A673 (cell line): Measurements from ENCODE around the gene NDUFC1. TPM values are rescaled to one million over a fixed set of nuclear protein-coding genes. Genes with fewer than 3 reads are reported as not detected.

Source experiments
- BruUV-seq: library from RNA; stranded (reverse); fragments of 400-500 nt; replicated peaks from 2 replicates; lab custom pipeline; 2021; lab: Mats Ljungman, UMichigan
- CTCF ChIA-PET: fragments of 300-600 bp; sonication (Branson Sonifier 250); formaldehyde crosslinking; loops from one replicate; lab custom pipeline; 2022; ENCODE audit warnings: antibody characterized with exemption; lab: Charles Lee
- POLR2A ChIA-PET: fragments of 300-600 bp; sonication (Branson Sonifier 250); formaldehyde crosslinking; loops from one replicate; lab custom pipeline; 2022; ENCODE audit warnings: antibody characterized with exemption; ENCODE audit not compliant: low non-redundant PET; lab: Charles Lee
- DNase-seq: peaks from one replicate; pipeline ENCODE4 v3.0.0-alpha.2; 2015; ENCODE audit warnings: low spot score
- H3K27ac ChIP-seq: fragments of 200-600 bp; sonication (generic); 2 replicates; pipeline ENCODE4 v1.5.1; 2016; ENCODE audit warnings: mixed run types, low read depth, mild to moderate bottlenecking, mixed read lengths, antibody characterized with exemption, low read length; ENCODE audit not compliant: poor library complexity, severe bottlenecking
- H3K27me3 ChIP-seq: fragments of 200-600 bp; sonication (generic); replicated peaks from 2 replicates; pipeline ENCODE4 v1.6.1; 2017; ENCODE audit warnings: mixed run types, low read depth, mild to moderate bottlenecking, mixed read lengths, antibody characterized with exemption, low read length; ENCODE audit not compliant: insufficient read depth, poor library complexity
- H3K36me3 ChIP-seq: fragments of 200-600 bp; sonication (generic); 2 replicates; pipeline ENCODE4 v1.6.1; 2016; ENCODE audit warnings: mixed run types, mild to moderate bottlenecking, mixed read lengths, antibody characterized with exemption, low read length; ENCODE audit not compliant: insufficient read depth, poor library complexity, severe bottlenecking
- H3K4me1 ChIP-seq: fragments of 200-600 bp; sonication (generic); 2 replicates; pipeline ENCODE4 v1.6.1; 2017; ENCODE audit warnings: mixed run types, mild to moderate bottlenecking, mixed read lengths, antibody characterized with exemption, low read length; ENCODE audit not compliant: insufficient read depth, poor library complexity, severe bottlenecking
- H3K4me3 ChIP-seq: fragments of 200-600 bp; sonication (generic); 2 replicates; pipeline ENCODE4 v1.5.1; 2016; ENCODE audit warnings: low read depth, mixed run types, mild to moderate bottlenecking, mixed read lengths, low read length; ENCODE audit not compliant: poor library complexity, severe bottlenecking
- H3K9me3 ChIP-seq: fragments of 200-600 bp; sonication (generic); 2 replicates; pipeline ENCODE4 v1.6.1; 2016; ENCODE audit warnings: mixed run types, low read depth, mild to moderate bottlenecking, mixed read lengths, antibody characterized with exemption, low read length; ENCODE audit not compliant: poor library complexity, severe bottlenecking
- EZH2 ChIP-seq: fragments of 200-600 bp; sonication (generic); IDR thresholded peaks from 2 replicates; pipeline ENCODE4 v1.6.1; 2017; ENCODE audit warnings: borderline replicate concordance, low read depth, mild to moderate bottlenecking, mixed read lengths, antibody characterized with exemption, low read length; ENCODE audit not compliant: poor library complexity, severe bottlenecking
- intact Hi-C: fragments of 100-400 bp; cut with micrococcal nuclease; formaldehyde crosslinking; loops from one replicate; pipeline ENCODE4 v1.10.0; 2022; ENCODE audit not compliant: unreplicated experiment
- total RNA-seq: library from RNA; stranded (reverse); gene quantifications from 2 replicates; pipeline ENCODE4 v1.2.3, GENCODE V29; 2021
- TF ChIP-seq, protein P1 (sequence below): fragments of 300-800, 200-600 bp; sonication (generic); conservative IDR thresholded peaks from 2 replicates; pipeline ENCODE4 v1.5.1; 2017; ENCODE audit warnings: low read depth, mild to moderate bottlenecking, antibody characterized with exemption, low read length, moderate library complexity, mixed read lengths

Gene NDUFC1
- total RNA-seq, 1 experiment from 2014 or later: 116 TPM

DNA sequence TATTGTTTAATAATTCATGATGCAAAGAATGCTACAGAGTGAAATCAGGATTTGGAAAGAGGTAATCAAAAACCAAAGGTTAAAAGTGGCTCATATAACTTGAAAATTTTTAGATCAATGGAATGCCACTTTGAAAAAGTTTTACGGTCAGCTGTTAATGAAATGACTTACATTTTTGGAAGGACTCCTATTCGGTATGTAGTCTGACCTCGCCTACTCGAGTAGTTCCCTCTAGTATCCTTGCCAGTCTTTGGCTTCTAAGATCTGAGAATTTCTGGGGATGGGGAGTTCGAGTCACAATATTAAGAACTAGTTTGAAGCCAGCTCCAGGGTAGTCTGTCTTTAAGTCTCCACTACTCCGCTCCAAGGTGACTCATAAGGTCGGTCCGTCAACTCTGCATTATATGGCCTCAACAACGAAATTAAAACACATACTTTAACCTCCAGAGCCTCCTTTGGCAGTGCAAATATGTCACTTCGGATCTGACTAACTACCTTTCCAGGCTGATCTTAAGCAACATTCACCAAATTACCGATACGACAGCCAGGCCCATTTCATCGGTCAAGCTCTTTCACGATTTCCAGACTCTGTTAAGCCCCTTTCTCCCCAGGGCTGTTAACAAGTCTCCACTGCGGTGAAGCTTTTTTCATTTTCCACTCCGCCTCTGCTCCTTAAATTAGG, 1.7 kb downstream of the NDUFC1 start:
- Histone ChIP-seq H3K9me3 (peaks cover 11% of the 10 kb centered on the region), H3K36me3 (peaks cover 19% of the 10 kb centered on the region), H3K27me3 (no peaks in the 10 kb centered on the region), H3K4me3 (peak overlapping the region; percentile 93), H3K4me1 (peaks cover 15% of the 10 kb centered on the region), H3K27ac (peak overlapping the region; percentile 95)
- no peak for TF ChIP-seq EZH2
- TF ChIP-seq, protein P1, sequence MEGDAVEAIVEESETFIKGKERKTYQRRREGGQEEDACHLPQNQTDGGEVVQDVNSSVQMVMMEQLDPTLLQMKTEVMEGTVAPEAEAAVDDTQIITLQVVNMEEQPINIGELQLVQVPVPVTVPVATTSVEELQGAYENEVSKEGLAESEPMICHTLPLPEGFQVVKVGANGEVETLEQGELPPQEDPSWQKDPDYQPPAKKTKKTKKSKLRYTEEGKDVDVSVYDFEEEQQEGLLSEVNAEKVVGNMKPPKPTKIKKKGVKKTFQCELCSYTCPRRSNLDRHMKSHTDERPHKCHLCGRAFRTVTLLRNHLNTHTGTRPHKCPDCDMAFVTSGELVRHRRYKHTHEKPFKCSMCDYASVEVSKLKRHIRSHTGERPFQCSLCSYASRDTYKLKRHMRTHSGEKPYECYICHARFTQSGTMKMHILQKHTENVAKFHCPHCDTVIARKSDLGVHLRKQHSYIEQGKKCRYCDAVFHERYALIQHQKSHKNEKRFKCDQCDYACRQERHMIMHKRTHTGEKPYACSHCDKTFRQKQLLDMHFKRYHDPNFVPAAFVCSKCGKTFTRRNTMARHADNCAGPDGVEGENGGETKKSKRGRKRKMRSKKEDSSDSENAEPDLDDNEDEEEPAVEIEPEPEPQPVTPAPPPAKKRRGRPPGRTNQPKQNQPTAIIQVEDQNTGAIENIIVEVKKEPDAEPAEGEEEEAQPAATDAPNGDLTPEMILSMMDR: no peak
- DNase-seq: peak; percentile 49
- ChIA-PET POLR2A (no interaction called here), CTCF (no interaction called here)
- BruUV-seq: TSS peak; percentile 81
- intact Hi-C loops: loop anchor here (2.0 to 5.0 kb wide), 3 partner anchors 124 to 218 kb away; partner anchors contain the start of gene ELF2

DNA sequence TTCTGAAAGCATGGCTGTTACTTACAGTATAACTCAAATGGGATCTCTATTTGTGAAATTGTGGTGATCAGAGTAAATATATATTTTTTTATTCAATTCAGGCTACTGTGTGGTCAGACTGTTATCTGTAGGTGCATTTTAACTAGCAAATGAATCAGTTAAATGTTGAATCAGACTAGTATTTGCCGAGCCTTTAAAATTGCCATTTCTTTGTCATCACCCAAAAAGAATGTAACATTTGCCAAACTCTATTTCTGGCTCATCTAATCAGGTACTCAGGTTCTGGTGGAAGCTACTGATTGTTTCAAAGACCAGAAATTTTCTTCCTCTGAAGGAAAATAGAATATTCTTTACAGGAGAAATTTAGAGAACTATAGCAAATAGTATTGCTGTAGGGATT, 2.7 kb downstream of the NDUFC1 start:
- H3K36me3 ChIP-seq: peaks cover 10% of the 10 kb centered on the region
- no peaks in the 10 kb centered on the region for H3K27me3 ChIP-seq
- no peak for DNase-seq
- peak overlapping the region; percentile 93 for H3K4me3 ChIP-seq
- BruUV-seq: no TSS peak
- H3K27ac ChIP-seq: peak overlapping the region; percentile 95
- CTCF ChIA-PET: interaction anchor here (0.7 kb wide), 1 partner anchor 269 kb away, joined by 3 read pairs; no protein-coding TSS in a partner anchor
- TF ChIP-seq EZH2: no peak
- TF ChIP-seq, protein P1: no peak
- peaks cover 15% of the 10 kb centered on the region for H3K4me1 ChIP-seq
- POLR2A ChIA-PET: no interaction called here
- intact Hi-C loops: loop anchor here (5.0 kb wide), 1 partner anchor 267 kb away; no protein-coding TSS in a partner anchor
- H3K9me3 ChIP-seq: peaks cover 4% of the 10 kb centered on the region

DNA sequence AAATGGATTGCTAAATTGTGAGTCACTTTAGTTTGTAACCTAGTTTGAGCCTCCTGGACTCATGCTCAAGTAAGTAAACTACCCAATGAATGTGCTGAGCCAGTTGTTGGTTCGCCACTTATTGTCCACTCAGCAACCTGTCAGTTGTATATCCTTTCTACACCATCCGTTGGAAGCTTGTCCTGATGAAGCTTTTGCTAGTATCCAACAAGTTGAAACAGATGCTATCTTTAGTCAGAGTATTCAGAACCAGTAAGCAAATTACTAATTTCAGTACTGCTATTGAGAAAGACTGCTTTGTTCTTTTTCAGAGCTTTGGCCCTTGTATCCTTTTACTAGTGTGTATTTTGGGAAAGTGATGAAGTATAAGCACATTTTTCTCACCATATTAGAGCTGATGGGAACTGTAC, 5.3 kb downstream of the NDUFC1 start:
- DNase-seq: no peak
- no peak for TF ChIP-seq EZH2
- TF ChIP-seq, protein P1: no peak
- intact Hi-C loops: loop anchor here (5.0 kb wide), 1 partner anchor 265 kb away; no protein-coding TSS in a partner anchor
- Histone ChIP-seq H3K36me3 (peaks cover 25% of the 10 kb centered on the region), H3K4me3 (no peak overlapping the region), H3K9me3 (no peaks in the 10 kb centered on the region), H3K4me1 (peaks cover 21% of the 10 kb centered on the region), H3K27me3 (no peaks in the 10 kb centered on the region), H3K27ac (peak overlapping the region; percentile 96)
- CTCF ChIA-PET: interaction anchor here (2.7 kb wide), 1 partner anchor 266 kb away, joined by 15 read pairs; no protein-coding TSS in a partner anchor
- BruUV-seq: no TSS peak
- POLR2A ChIA-PET: no interaction called here
